ENCODE data around the gene AUTS2.

Gene AUTS2

GRCh38 chr7:69959789-69960499 is 361.7 kb downstream of the AUTS2 start:
- no peak for TF ChIP-seq CTCF (IDR thresholded peaks at IDR 0.05; ENCODE audit: extremely low read depth, missing control alignments)
- DNase-seq (ENCODE audit: low spot score), result no peak

- TF ChIP-seq CTCF (IDR thresholded peaks at IDR 0.05; ENCODE audit: extremely low read depth, missing control alignments), result no peak
- no peak for DNase-seq (ENCODE audit: low spot score)
Observed at GRCh38 chr7:69961436-69961835, 363.2 kb downstream of the AUTS2 start.

GRCh38 chr7:69962186-69963065 is 364.2 kb downstream of the AUTS2 start:
- TF ChIP-seq CTCF (IDR thresholded peaks at IDR 0.05; ENCODE audit: extremely low read depth, missing control alignments), result no peak
- no peak for DNase-seq (ENCODE audit: low spot score)

GRCh38 chr7:69963393-69963792 is 365.1 kb downstream of the AUTS2 start:
- no peak for DNase-seq (ENCODE audit: low spot score)
- TF ChIP-seq CTCF (IDR thresholded peaks at IDR 0.05; ENCODE audit: extremely low read depth, missing control alignments), result no peak

- no peak for TF ChIP-seq CTCF (IDR thresholded peaks at IDR 0.05; ENCODE audit: extremely low read depth, missing control alignments)
- DNase-seq (ENCODE audit: low spot score), result no peak
Observed at GRCh38 chr7:69966766-69967591, 368.7 kb downstream of the AUTS2 start.

- no peak for TF ChIP-seq CTCF (IDR thresholded peaks at IDR 0.05; ENCODE audit: extremely low read depth, missing control alignments)
- DNase-seq (ENCODE audit: low spot score), result no peak
Observed at GRCh38 chr7:69967689-69968450, 369.6 kb downstream of the AUTS2 start.
